GM12801 (cell line): ENCODE data around the gene GAB2.

ENCODE experiments used
- TF ChIP-seq, protein P1 (sequence below): IDR thresholded peaks from one replicate; pipeline ENCODE4 v1.5.1; 2011; ENCODE audit warnings: control low read depth; ENCODE audit not compliant: insufficient read length; ENCODE audit errors: extremely low read depth

The GAB2 gene

DNA sequence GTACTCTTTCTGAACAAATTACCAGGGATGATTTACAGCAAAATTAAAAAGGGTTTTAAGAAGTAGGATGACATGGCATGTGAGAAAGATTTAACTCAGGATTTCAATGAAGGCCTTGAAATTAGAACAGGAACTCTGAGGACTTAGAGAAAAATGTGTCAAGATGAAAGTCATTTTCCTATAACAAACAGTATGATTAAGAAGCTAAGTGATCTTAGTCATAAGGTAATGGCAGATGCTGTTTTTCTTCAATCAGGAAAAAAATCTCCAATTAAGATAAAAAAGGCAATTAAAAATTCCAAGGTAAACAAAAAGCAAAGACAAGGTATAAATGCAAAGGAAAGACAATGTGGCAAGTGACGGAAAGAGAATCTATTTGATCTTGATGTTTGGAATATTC is 73.5 kb downstream of the GAB2 start:
- TF ChIP-seq, protein P1, sequence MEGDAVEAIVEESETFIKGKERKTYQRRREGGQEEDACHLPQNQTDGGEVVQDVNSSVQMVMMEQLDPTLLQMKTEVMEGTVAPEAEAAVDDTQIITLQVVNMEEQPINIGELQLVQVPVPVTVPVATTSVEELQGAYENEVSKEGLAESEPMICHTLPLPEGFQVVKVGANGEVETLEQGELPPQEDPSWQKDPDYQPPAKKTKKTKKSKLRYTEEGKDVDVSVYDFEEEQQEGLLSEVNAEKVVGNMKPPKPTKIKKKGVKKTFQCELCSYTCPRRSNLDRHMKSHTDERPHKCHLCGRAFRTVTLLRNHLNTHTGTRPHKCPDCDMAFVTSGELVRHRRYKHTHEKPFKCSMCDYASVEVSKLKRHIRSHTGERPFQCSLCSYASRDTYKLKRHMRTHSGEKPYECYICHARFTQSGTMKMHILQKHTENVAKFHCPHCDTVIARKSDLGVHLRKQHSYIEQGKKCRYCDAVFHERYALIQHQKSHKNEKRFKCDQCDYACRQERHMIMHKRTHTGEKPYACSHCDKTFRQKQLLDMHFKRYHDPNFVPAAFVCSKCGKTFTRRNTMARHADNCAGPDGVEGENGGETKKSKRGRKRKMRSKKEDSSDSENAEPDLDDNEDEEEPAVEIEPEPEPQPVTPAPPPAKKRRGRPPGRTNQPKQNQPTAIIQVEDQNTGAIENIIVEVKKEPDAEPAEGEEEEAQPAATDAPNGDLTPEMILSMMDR: no peak

- TF ChIP-seq, protein P1: no peak
Measured at GRCh38 chr11:78343303-78343702, 74.3 kb downstream of the GAB2 start.

DNA sequence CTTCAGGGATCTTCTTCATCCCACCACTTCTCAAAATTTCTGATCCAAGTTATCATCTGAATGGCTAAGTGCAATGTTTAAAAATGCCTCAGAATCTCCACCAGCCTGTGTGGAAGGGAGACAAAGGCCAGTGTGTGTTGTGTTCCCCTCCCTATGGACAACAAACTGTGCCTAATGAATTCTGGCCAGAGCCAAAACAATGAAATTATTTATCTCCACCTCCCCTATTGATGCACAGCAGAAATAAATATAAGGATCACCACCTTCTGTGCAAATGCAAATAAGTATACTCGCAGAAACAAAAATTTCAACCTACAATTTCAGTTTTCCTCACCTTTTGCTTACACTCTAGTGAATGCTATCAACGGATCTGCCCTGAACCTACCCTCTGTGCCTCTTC is 75.8 kb downstream of the GAB2 start:
- TF ChIP-seq, protein P1: no peak

DNA sequence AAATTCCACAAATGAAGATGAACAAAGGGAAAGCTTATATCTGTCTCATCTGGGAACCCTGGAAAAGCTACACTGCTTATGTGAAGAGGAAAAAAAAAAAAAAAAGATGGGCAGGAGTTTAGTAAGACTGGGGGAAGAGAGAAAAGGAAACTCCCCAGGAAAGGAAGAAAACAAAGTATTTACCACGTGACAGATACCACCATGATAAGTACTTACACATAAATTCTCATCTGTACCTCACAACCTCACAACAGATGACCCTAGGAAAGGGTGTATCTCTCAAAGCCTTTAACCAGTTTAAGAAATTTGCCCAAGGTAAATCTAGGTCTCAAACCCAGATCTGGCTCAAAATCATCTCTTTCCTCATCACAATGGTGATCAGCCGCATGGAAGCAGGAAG is 77.1 kb downstream of the GAB2 start:
- TF ChIP-seq, protein P1: no peak

- TF ChIP-seq, protein P1: no peak
Measured at GRCh38 chr11:78339945-78340344, 77.7 kb downstream of the GAB2 start.

DNA sequence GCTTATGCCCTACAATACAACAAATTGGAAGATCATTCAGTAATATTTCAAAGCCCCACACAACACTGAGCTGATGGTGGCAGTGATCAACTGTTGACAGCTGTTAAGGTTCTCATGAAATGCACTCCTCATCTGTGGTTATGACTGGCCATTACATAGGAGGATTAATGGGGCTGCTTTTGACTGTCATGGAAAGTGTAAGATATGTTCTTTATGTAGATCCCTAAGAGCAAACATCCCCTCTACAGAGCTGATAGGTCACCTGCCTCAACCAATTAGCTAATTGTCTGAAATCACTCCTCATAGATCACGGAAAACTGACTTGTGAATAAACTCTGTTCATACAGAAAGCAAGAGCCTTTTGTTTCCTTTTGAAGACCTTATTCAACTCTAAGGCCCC is 78.1 kb downstream of the GAB2 start:
- TF ChIP-seq, protein P1: no peak

GRCh38 chr11:78338702-78339101 is 78.9 kb downstream of the GAB2 start:
- TF ChIP-seq, protein P1: no peak

DNA sequence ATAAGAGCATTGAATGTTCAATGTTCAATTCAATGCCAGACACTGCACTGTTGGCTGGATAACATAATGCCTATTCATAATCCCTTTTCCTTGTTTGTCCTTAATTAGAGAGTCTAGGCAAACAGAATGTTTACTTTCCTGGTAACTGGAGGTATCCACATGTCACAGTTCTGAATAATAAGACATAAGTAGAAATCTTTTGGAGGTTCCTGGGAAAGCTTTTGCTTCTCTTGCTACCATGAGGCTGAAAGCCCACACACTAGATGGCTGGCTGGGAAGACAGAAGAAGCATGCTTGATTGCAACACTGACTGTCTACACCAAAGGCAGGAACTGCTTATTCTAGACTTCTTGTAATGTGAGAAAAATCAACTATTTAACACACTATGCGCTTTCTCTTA is 79.5 kb downstream of the GAB2 start:
- TF ChIP-seq, protein P1: no peak
